SK-N-SH (cell line): ENCODE results near the gene PPP6R2.

ENCODE experiments used
- CHD2 ChIP-seq: fragments of 150-350 bp; IDR thresholded peaks from 2 replicates; pipeline ENCODE4 v1.6.1; 2018; ENCODE audit warnings: low read length; ENCODE audit not compliant: partially characterized antibody
- CTCF ChIP-seq: fragments of 200-600 bp; sonication (generic); IDR thresholded peaks from 2 replicates; pipeline ENCODE4 v1.6.1; 2017; ENCODE audit warnings: antibody characterized with exemption, mild to moderate bottlenecking, moderate library complexity
- EP300 ChIP-seq, 2 experiments: IDR thresholded peaks; 2 replicates each; pipeline versions ENCODE4 v1.4.0 to v1.6.1; 2012; ENCODE audit warnings: borderline replicate concordance in 1 of 2, low read depth in 1 of 2, low read length in 1 of 2
- FOXM1 ChIP-seq: IDR thresholded peaks from 2 replicates; pipeline ENCODE4 v1.4.0; 2012; ENCODE audit warnings: low read depth, mild to moderate bottlenecking
- IRF3 ChIP-seq: fragments of 150-350 bp; IDR thresholded peaks from 2 replicates; pipeline ENCODE4 v1.6.1; 2016; ENCODE audit warnings: mild to moderate bottlenecking, low read depth, low read length
- RAD21 ChIP-seq: IDR thresholded peaks from 2 replicates; pipeline ENCODE4 v1.6.1; 2012; ENCODE audit warnings: mild to moderate bottlenecking, low read length
- SIN3A ChIP-seq: IDR thresholded peaks from 2 replicates; pipeline ENCODE4 v1.6.1; 2012; ENCODE audit warnings: low read depth, mild to moderate bottlenecking, low read length, moderate library complexity, borderline replicate concordance
- TCF12 ChIP-seq: IDR thresholded peaks from 2 replicates; pipeline ENCODE4 v1.4.0; 2012
- TEAD4 ChIP-seq: IDR thresholded peaks from 2 replicates; pipeline ENCODE4 v1.4.0; 2012; ENCODE audit warnings: mild to moderate bottlenecking, borderline replicate concordance; ENCODE audit not compliant: insufficient read depth
- USF2 ChIP-seq: fragments of 150-350 bp; IDR thresholded peaks from 2 replicates; pipeline ENCODE4 v1.6.1; 2017; ENCODE audit warnings: antibody characterized with exemption, low read length, low read depth, borderline replicate concordance
- YY1 ChIP-seq: IDR thresholded peaks from 2 replicates; pipeline ENCODE4 v1.4.0; 2012; ENCODE audit warnings: low read depth, mild to moderate bottlenecking
- ZBTB33 ChIP-seq: IDR thresholded peaks from 2 replicates; pipeline ENCODE4 v1.4.0; 2012; ENCODE audit warnings: low read depth, borderline replicate concordance

GRCh38 chr22:50443197-50443596, 100.1 kb downstream of the PPP6R2 start:
- no peak for TF ChIP-seq CTCF
- no peak for TF ChIP-seq RAD21
- no peak for TF ChIP-seq EP300 (IDR thresholded peaks at IDR 0.05; ENCODE audit: borderline replicate concordance in 1 of 2, low read depth in 1 of 2, low read length in 1 of 2)
- TF ChIP-seq SIN3A, result no peak
- TF ChIP-seq FOXM1, result no peak
- no peak for TF ChIP-seq IRF3
- TF ChIP-seq TEAD4, result no peak
- TF ChIP-seq ZBTB33, result no peak
- no peak for TF ChIP-seq USF2
- no peak for TF ChIP-seq CHD2
- no peak for TF ChIP-seq TCF12
- TF ChIP-seq YY1, result no peak
